HepG2 (cell line): ENCODE results near the gene TXNRD2. TPM values are rescaled to one million over a fixed set of nuclear protein-coding genes. Genes with fewer than 3 reads are reported as not detected.

Experiments used
- ATAC-seq: fragments of 200-7000 bp; cut with Tn5 transposase; 3 replicates; pipeline ENCODE4 v1.9.1; 2020; ENCODE audit warnings: mild to moderate bottlenecking, moderate library complexity
- BruUV-seq: library from RNA; stranded (reverse); fragments of 400-500 nt; replicated peaks from 2 replicates; lab custom pipeline; 2021; lab: Mats Ljungman, UMichigan
- CTCF ChIA-PET: fragments of 300-600 bp; formaldehyde crosslinking; extraction: SDS; loops from one replicate; lab custom pipeline; 2021; ENCODE audit warnings: low total read pairs, inconsistent platforms, low intra/inter-chr PET ratio; lab: Yijun Ruan, JAX
- POLR2A ChIA-PET: fragments of 350-600 bp; sonication (Branson Sonifier 250); formaldehyde crosslinking; loops from one replicate; lab custom pipeline; 2020; ENCODE audit warnings: antibody characterized with exemption, inconsistent platforms; lab: Yijun Ruan, JAX
- DNase-seq: peaks from one replicate; pipeline ENCODE4 v3.0.0-alpha.2; 2015; ENCODE audit warnings: low spot score
- FAIRE-seq: peaks from 3 replicates; lab custom pipeline; 2011; peaks lifted over from hg19 to GRCh38; lab: Jason Lieb, UNC
- H2AFZ ChIP-seq: one replicate; pipeline ENCODE4 v1.6.1; 2011; ENCODE audit warnings: low read length, inconsistent platforms
- H3K27ac ChIP-seq: fragments of 300-600 bp; 3 replicates; pipeline ENCODE4 v1.8.0; 2011; ENCODE audit warnings: mixed run types, mild to moderate bottlenecking, mixed read lengths, low read length, inconsistent platforms; ENCODE audit not compliant: insufficient read depth; ENCODE audit errors: extremely low read length
- H3K27me3 ChIP-seq, 2 experiments: fragments of 200-600 bp in 1 of 2; 2 replicates in 1 of 2; 3 replicates in 1 of 2; pipeline versions ENCODE4 v1.6.0 to v1.8.0; 2011; ENCODE audit warnings: low read length in 2 of 2, mild to moderate bottlenecking in 2 of 2, moderate library complexity in 2 of 2, inconsistent platforms in 1 of 2; ENCODE audit not compliant: insufficient read depth in 2 of 2, control insufficient read depth in 1 of 2
- H3K36me3 ChIP-seq, 2 experiments: fragments of 200-600 bp in 1 of 2; replicated peaks in 1 of 2; 2 replicates in 1 of 2; 3 replicates in 1 of 2; pipeline versions ENCODE4 v1.5.1 to v1.8.0; 2011; ENCODE audit warnings: low read length in 2 of 2, inconsistent platforms in 1 of 2; ENCODE audit not compliant: insufficient read depth in 2 of 2, control insufficient read depth in 1 of 2
- H3K4me1 ChIP-seq: 2 replicates; pipeline ENCODE4 v1.5.1; 2012; ENCODE audit warnings: low read length, inconsistent platforms; ENCODE audit not compliant: insufficient read depth
- H3K4me2 ChIP-seq: 2 replicates; pipeline ENCODE4 v1.6.0; 2011; ENCODE audit warnings: low read depth, low read length, inconsistent platforms
- H3K4me3 ChIP-seq, 3 experiments: fragments of 200-600 bp in 1 of 3; sonication (generic), shearing (Covaris generic) in 1 of 3; replicated peaks in 1 of 3; 2 replicates each; pipeline ENCODE4 v1.5.1; 2011 to 2016; ENCODE audit warnings: low read length in 3 of 3, inconsistent platforms in 2 of 3, low read depth in 2 of 3, mild to moderate bottlenecking in 2 of 3, control low read depth in 1 of 3, mixed read lengths in 1 of 3; ENCODE audit not compliant: insufficient read depth in 1 of 3
- H3K79me2 ChIP-seq: one replicate; pipeline ENCODE4 v1.6.1; 2011; ENCODE audit warnings: low read length, inconsistent platforms; ENCODE audit not compliant: insufficient read depth
- H3K9ac ChIP-seq: 2 replicates; pipeline ENCODE4 v1.6.0; 2011; ENCODE audit warnings: mild to moderate bottlenecking, low read depth, low read length, inconsistent platforms; ENCODE audit not compliant: insufficient read depth
- H3K9me3 ChIP-seq: 2 replicates; pipeline ENCODE4 v1.5.1; 2012; ENCODE audit warnings: mild to moderate bottlenecking, low read length
- H4K20me1 ChIP-seq: 2 replicates; pipeline ENCODE4 v1.6.0; 2011; ENCODE audit warnings: inconsistent platforms, mild to moderate bottlenecking, low read length, moderate library complexity; ENCODE audit not compliant: insufficient read depth
- AGO2 ChIP-seq: fragments of 200-400 bp; formaldehyde crosslinking; optimal IDR thresholded peaks from 2 replicates; pipeline ENCODE3; 2017; ENCODE audit warnings: mild to moderate bottlenecking, low read depth, low read length, moderate library complexity
- CHCHD3 ChIP-seq: sonication (generic); formaldehyde crosslinking; IDR thresholded peaks from 2 replicates; pipeline ENCODE4 v1.8.0; 2022; ENCODE audit warnings: mild to moderate bottlenecking, missing genetic modification reagents, moderate library complexity
- PAX8 ChIP-seq: sonication (generic); formaldehyde crosslinking; IDR thresholded peaks from 2 replicates; pipeline ENCODE4 v1.8.0; 2022; ENCODE audit warnings: mild to moderate bottlenecking, missing genetic modification reagents, borderline replicate concordance
- WGBS: methylation state at CpG from one replicate; pipeline ENCODE4 v1.1.6; 2017; ENCODE audit warnings: low lambda C conversion rate; 5-methylcytosine and 5-hydroxymethylcytosine counted together
- in situ Hi-C: cut with HindIII; loops from 2 replicates; pipeline ENCODE4 v1.10.0; 2017; ENCODE audit warnings: low pct_unique_long_range_greater_than_20kb; ENCODE audit not compliant: extremely low pct_ligation_motif_present
- intact Hi-C: fragments of 100-400 bp; cut with micrococcal nuclease; formaldehyde crosslinking; loops from one replicate; pipeline ENCODE4 v1.10.0; 2022; ENCODE audit not compliant: unreplicated experiment
- polyA plus RNA-seq, 8 experiments: library from polyadenylated mRNA; depleted of rRNA in 3 of 8; stranded (reverse) in 7 of 8; unstranded in 1 of 8; fragments of >200 nt; fragmentation: Illumina TruSeq in 4 of 8; extraction: Trizol in 4 of 8; gene quantifications; 2 replicates each; pipeline versions ENCODE4 v1.2.1 to v1.2.3, GENCODE V29; 2011 to 2016; ENCODE audit warnings: low read depth in 4 of 8, missing spikeins in 1 of 8, mixed read lengths in 1 of 8; ENCODE audit not compliant: insufficient read depth in 1 of 8
- total RNA-seq, 5 experiments: library from RNA; depleted of rRNA; stranded (reverse); fragments of >200 nt; fragmentation: Illumina TruSeq; extraction: Trizol; gene quantifications; 2 replicates each; pipeline ENCODE4 v1.2.3, GENCODE V29; 2016; ENCODE audit warnings: low read depth in 1 of 5
- TF ChIP-seq, protein P1 (sequence below): IDR thresholded peaks from 2 replicates; pipeline ENCODE4 v1.4.0; 2020; ENCODE audit warnings: mild to moderate bottlenecking, missing genetic modification reagents

Gene TXNRD2
- total and polyA plus RNA-seq, 2 of the 13 experiments (the other 11 are each of a cell fraction or from before 2014, with no cell fraction given) = 17.5 to 18.6 TPM

- Histone ChIP-seq H3K79me2 (no peaks in the 10 kb centered on the region), H2AFZ (no peak overlapping the region), H3K4me1 (peaks cover 23% of the 10 kb centered on the region), H3K4me2 (no peak overlapping the region), H3K9me3 (no peaks in the 10 kb centered on the region), H3K4me3 (no peak overlapping the region), H4K20me1 (no peaks in the 10 kb centered on the region), H3K27me3 (no peaks in the 10 kb centered on the region), H3K36me3 (peaks cover 0 to 2% of the 10 kb centered on the region in 2 experiments; a peak in 1 of 5 replicates), H3K9ac (no peak overlapping the region), H3K27ac (no peak overlapping the region)
- intact Hi-C loops (no loop called here), in situ Hi-C loops (no loop called here)
- POLR2A ChIA-PET = no interaction called here
- TF ChIP-seq CHCHD3 (CRISPR knock-in tag) = no peak
- TF ChIP-seq AGO2 = peak; percentile 34
- no peak for TF ChIP-seq PAX8 (CRISPR knock-in tag)
- CTCF ChIA-PET = no interaction called here
- ATAC-seq (no peak), FAIRE-seq (no peak), DNase-seq (no peak)
- 93% methylated on average over 9 of the region's 15 CpGs for WGBS
- BruUV-seq = no TSS peak
Observed at GRCh38 chr22:19885841-19886592, 55.6 kb downstream of the TXNRD2 start.

DNA sequence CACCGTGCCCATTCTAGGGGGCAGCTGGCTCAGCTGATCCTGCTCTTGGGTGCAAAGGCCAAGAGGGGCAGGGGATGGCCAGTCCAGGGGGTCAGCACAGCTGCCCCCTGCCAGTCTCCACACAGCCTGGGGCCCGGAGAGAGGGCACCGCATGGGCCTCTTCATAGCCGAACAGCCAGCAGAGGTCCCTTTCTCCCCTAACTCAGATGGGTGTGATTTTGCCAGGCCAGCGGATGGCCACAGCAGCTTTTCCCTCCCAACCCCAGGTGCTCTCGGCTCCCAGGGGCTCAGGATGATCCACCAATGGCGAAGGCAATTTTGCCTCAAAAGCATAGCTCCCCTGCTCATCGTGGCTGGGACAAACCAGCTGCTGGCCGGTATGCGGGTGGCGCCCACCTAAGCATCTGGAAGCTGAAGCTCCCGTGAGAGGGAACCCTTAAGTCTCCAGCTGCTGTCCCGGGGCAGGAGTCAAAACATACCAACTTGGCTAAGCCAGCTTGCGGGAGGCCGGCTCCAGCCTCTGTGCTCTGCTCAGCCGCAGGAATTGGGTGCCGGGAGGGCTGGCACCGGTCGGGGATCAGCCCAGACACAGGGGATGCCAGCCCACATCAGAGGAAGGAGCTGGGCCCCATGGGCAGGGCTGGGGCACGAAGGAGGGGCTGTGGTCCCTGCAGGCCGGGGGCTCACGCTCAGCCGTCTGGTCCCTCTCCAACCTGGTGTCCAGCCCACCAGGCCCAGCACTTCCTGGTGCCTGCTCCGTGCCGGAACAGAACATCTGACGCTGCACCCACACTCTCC lies 56.5 kb downstream of the TXNRD2 start:
- FAIRE-seq = no peak
- in situ Hi-C loops = no loop called here
- ChIA-PET CTCF (no interaction called here), POLR2A (no interaction called here)
- intact Hi-C loops = no loop called here
- Histone ChIP-seq H3K27me3 (no peaks in the 10 kb centered on the region), H3K9ac (no peak overlapping the region), H3K4me2 (no peak overlapping the region), H3K4me3 (no peak overlapping the region), H3K79me2 (no peaks in the 10 kb centered on the region), H3K4me1 (peaks cover 27% of the 10 kb centered on the region), H3K27ac (no peak overlapping the region), H2AFZ (no peak overlapping the region), H4K20me1 (no peaks in the 10 kb centered on the region), H3K36me3 (peaks cover 0 to 2% of the 10 kb centered on the region in 2 experiments; a peak in 1 of 5 replicates), H3K9me3 (no peaks in the 10 kb centered on the region)
- no peak for DNase-seq
- no peak for ATAC-seq
- 82% methylated on average over 2 of the region's 26 CpGs for WGBS
- no TSS peak for BruUV-seq
- TF ChIP-seq, protein P1, sequence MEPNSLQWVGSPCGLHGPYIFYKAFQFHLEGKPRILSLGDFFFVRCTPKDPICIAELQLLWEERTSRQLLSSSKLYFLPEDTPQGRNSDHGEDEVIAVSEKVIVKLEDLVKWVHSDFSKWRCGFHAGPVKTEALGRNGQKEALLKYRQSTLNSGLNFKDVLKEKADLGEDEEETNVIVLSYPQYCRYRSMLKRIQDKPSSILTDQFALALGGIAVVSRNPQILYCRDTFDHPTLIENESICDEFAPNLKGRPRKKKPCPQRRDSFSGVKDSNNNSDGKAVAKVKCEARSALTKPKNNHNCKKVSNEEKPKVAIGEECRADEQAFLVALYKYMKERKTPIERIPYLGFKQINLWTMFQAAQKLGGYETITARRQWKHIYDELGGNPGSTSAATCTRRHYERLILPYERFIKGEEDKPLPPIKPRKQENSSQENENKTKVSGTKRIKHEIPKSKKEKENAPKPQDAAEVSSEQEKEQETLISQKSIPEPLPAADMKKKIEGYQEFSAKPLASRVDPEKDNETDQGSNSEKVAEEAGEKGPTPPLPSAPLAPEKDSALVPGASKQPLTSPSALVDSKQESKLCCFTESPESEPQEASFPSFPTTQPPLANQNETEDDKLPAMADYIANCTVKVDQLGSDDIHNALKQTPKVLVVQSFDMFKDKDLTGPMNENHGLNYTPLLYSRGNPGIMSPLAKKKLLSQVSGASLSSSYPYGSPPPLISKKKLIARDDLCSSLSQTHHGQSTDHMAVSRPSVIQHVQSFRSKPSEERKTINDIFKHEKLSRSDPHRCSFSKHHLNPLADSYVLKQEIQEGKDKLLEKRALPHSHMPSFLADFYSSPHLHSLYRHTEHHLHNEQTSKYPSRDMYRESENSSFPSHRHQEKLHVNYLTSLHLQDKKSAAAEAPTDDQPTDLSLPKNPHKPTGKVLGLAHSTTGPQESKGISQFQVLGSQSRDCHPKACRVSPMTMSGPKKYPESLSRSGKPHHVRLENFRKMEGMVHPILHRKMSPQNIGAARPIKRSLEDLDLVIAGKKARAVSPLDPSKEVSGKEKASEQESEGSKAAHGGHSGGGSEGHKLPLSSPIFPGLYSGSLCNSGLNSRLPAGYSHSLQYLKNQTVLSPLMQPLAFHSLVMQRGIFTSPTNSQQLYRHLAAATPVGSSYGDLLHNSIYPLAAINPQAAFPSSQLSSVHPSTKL (CRISPR knock-in tag) = no peak
